HG02642 (cell line): ENCODE measurements around the gene RAD51B.
"Not testable (repeated sequence)": the region's sequence is repeated elsewhere in the genome, so short reads cannot be mapped to it uniquely, and the experiment has no call there.

Source experiments
- ATAC-seq: cut with Tn5 transposase; IDR thresholded peaks from one replicate; pipeline ENCODE4 v1.9.1; 2021; ENCODE audit warnings: mild to moderate bottlenecking; ENCODE audit not compliant: unreplicated experiment, poor library complexity

Gene RAD51B

GRCh38 chr14:68278576-68279436 lies 459.2 kb downstream of the RAD51B start:
- no peak for ATAC-seq

- no peak for ATAC-seq
Observed at GRCh38 chr14:68279437-68279720, 459.8 kb downstream of the RAD51B start.

- no peak for ATAC-seq
Observed at GRCh38 chr14:68279777-68280233, 460.2 kb downstream of the RAD51B start.

- no peak for ATAC-seq
Observed at GRCh38 chr14:68281497-68281896, 461.9 kb downstream of the RAD51B start.

GRCh38 chr14:68282479-68283377 lies 463.1 kb downstream of the RAD51B start:
- ATAC-seq, result peak; percentile 25

- peak; percentile 43 for ATAC-seq
Observed at GRCh38 chr14:68283378-68284123, 464.0 kb downstream of the RAD51B start.

GRCh38 chr14:68284333-68284732 lies 464.8 kb downstream of the RAD51B start:
- ATAC-seq, result no peak

GRCh38 chr14:68284834-68285233 lies 465.3 kb downstream of the RAD51B start:
- ATAC-seq, result no peak

GRCh38 chr14:68285421-68286179 lies 466.0 kb downstream of the RAD51B start:
- peak; percentile 38 for ATAC-seq

- no peak for ATAC-seq
Observed at GRCh38 chr14:68286667-68287066, 467.1 kb downstream of the RAD51B start.

- not testable (repeated sequence) for ATAC-seq
Observed at GRCh38 chr14:68289452-68289851, 469.9 kb downstream of the RAD51B start.

- ATAC-seq, result no peak
Observed at GRCh38 chr14:68291820-68292219, 472.2 kb downstream of the RAD51B start.

- no peak for ATAC-seq
Observed at GRCh38 chr14:68292441-68293215, 473.0 kb downstream of the RAD51B start.

GRCh38 chr14:68293404-68293803 lies 473.8 kb downstream of the RAD51B start:
- no peak for ATAC-seq

GRCh38 chr14:68295316-68295816 lies 475.8 kb downstream of the RAD51B start:
- ATAC-seq, result no peak

- no peak for ATAC-seq
Observed at GRCh38 chr14:68297039-68297438, 477.5 kb downstream of the RAD51B start.

GRCh38 chr14:68297876-68298468 lies 478.4 kb downstream of the RAD51B start:
- no peak for ATAC-seq

GRCh38 chr14:68300608-68301007 lies 481.0 kb downstream of the RAD51B start:
- ATAC-seq, result no peak

GRCh38 chr14:68301219-68301618 lies 481.6 kb downstream of the RAD51B start:
- ATAC-seq, result no peak
